HG02678 (cell line): ENCODE measurements around the gene SRCAP.
"Not testable (repeated sequence)": the region's sequence is repeated elsewhere in the genome, so short reads cannot be mapped to it uniquely, and the experiment has no call there.

Experiments used
- ATAC-seq: cut with Tn5 transposase; IDR thresholded peaks from one replicate; pipeline ENCODE4 v1.9.1; 2021; ENCODE audit warnings: mild to moderate bottlenecking, moderate library complexity; ENCODE audit not compliant: unreplicated experiment

Gene SRCAP

GRCh38 chr16:30697264-30698138 lies 1.5 kb upstream of the SRCAP start:
- peak; percentile 84 for ATAC-seq

- ATAC-seq, result peak; percentile 67
Measured at GRCh38 chr16:30698139-30698815, 694 bp upstream of the SRCAP start.

- no peak for ATAC-seq
Measured at GRCh38 chr16:30699615-30700099, 686 bp downstream of the SRCAP start.

GRCh38 chr16:30700491-30700890 lies 1.5 kb downstream of the SRCAP start:
- no peak for ATAC-seq

GRCh38 chr16:30700971-30701370 lies 2.0 kb downstream of the SRCAP start:
- ATAC-seq, result no peak

- not testable (repeated sequence) for ATAC-seq
Measured at GRCh38 chr16:30703071-30703470, 4.1 kb downstream of the SRCAP start.

GRCh38 chr16:30703971-30704370 lies 5.0 kb downstream of the SRCAP start:
- no peak for ATAC-seq

- no peak for ATAC-seq
Measured at GRCh38 chr16:30706046-30706445, 7.1 kb downstream of the SRCAP start.

GRCh38 chr16:30710971-30711370 lies 12.0 kb downstream of the SRCAP start:
- no peak for ATAC-seq

- ATAC-seq, result no peak
Measured at GRCh38 chr16:30711712-30712111, 12.7 kb downstream of the SRCAP start.

GRCh38 chr16:30715750-30716445 lies 16.9 kb downstream of the SRCAP start:
- ATAC-seq, result no peak

- ATAC-seq, result no peak
Measured at GRCh38 chr16:30720086-30720485, 21.1 kb downstream of the SRCAP start.

- no peak for ATAC-seq
Measured at GRCh38 chr16:30720694-30721093, 21.7 kb downstream of the SRCAP start.

GRCh38 chr16:30721167-30721566 lies 22.2 kb downstream of the SRCAP start:
- no peak for ATAC-seq

- no peak for ATAC-seq
Measured at GRCh38 chr16:30721606-30722005, 22.6 kb downstream of the SRCAP start.

GRCh38 chr16:30722443-30722842 lies 23.5 kb downstream of the SRCAP start:
- no peak for ATAC-seq

GRCh38 chr16:30722916-30723315 lies 23.9 kb downstream of the SRCAP start:
- ATAC-seq, result no peak

GRCh38 chr16:30723725-30724355 lies 24.9 kb downstream of the SRCAP start:
- ATAC-seq, result no peak

- no peak for ATAC-seq
Measured at GRCh38 chr16:30724641-30725417, 25.9 kb downstream of the SRCAP start.

GRCh38 chr16:30725418-30725792 lies 26.4 kb downstream of the SRCAP start:
- no peak for ATAC-seq
